RPMI8226 (cell line): ENCODE measurements around the gene TM4SF5.
"Not testable (repeated sequence)": the region's sequence is repeated elsewhere in the genome, so short reads cannot be mapped to it uniquely, and the experiment has no call there.

Source experiments
- DNase-seq: peaks from one replicate; pipeline ENCODE4 v3.0.0-alpha.2; 2015

The TM4SF5 gene

GRCh38 chr17:4790705-4791088, 19.0 kb downstream of the TM4SF5 start:
- no peak for DNase-seq

DNA sequence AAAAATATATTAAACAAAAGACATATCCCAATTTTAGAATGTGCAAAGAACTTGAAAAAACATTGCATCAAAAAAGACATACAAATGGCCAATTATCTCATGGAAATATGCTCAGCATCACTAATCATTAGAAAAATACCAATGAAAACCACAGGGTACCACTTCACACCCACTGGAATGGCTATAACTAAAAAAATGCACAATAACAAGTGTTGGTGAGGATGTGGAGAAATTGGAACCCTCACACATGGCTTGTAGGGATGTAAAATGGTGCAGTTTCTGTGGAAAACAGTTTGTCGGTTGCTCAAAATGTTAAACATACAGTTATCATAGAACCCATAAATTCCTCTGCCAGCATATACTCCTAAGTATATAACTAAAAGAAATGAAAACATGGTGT, 23.5 kb downstream of the TM4SF5 start:
- no peak for DNase-seq

- DNase-seq, result no peak
Measured at GRCh38 chr17:4796552-4796920, 24.9 kb downstream of the TM4SF5 start.

- DNase-seq, result no peak
Measured at GRCh38 chr17:4800462-4801196, 28.9 kb downstream of the TM4SF5 start.

DNA sequence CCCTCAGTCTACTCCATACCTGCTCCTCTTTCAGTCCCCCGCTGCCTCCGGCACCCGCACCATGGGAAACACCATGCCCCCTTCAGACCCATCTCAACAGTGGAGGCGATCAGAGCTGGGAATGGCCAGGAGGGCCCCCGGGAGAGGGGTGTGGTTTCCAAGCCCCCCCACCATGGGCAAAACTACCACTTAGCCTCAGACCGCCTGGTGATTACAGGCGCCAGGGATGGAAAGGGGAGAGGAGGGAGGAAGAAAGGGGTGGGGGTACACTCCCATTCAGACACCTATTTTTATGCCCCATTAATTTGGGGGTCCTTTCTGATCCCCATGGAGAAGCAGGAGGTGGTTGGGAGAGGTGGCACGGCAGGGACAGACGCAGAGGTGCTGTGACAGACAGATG, 30.5 kb downstream of the TM4SF5 start, which contains the start of gene C17orf114:
C17orf114 (minus strand) TSS at position 101 of the 400 bp plus-strand sequence.
- DNase-seq, result no peak

DNA sequence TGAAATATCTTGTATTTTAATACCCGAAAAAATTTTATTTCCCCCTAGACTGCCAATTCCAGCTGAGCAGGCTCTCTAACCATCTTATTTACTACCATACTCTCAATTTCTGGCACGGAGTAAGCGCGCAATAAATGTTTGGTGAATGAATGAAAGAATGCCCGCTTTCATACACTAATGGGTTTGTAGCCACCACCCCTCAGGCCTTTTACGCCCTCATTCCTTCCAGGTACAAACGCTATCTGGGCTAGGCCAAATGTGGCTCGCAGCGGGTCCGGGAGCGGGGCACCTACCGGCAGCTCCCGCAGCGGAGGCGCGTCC, 34.7 kb downstream of the TM4SF5 start:
- peak; percentile 19 for DNase-seq

DNA sequence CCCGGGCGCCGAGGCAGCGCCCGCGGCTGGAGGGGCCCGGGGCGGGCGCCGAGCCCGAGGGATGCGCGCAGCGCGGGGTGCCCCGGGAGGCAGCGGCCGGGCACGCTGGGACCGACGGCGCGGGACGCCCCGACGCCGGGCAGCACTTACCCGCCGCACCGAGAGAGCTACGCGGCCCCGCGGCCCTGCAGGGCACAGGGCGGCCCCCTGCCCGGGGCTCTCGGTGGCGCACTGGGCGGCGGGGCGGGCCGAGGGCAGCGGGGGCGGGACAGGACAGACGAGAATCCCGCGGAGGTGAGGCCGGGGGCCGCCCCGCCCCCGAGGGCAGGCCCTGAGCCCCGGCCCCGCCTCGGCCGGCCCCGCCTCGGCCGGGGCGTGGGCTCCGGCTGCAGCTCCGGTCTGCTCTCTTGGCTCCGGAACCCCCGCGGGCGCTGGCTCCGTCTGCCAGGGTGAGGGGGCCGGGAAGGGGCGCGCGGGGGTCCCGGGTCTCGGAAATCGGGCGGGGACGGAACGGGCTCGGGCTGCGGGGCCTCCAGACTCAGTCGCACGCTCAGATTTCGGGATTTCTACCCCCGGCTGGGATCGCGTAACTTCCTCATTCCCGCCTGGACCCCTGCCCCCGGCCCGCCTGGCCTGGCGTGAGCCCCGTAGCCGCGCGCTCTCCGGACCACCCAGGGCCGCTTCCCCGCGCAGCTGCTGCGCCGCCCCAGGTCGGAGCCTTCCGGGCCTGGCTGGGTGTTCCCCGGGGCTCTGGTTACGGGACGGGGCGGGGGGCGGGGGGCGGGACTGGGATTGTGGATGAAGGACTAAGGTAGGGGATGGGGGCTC, 35.3 kb downstream of the TM4SF5 start, which contains the start of gene PLD2:
PLD2 (plus strand) TSS at position 376 of the 828 bp plus-strand sequence. CDS start 621 bp downstream, outside the sequence.
- peak; percentile 89 for DNase-seq

DNA sequence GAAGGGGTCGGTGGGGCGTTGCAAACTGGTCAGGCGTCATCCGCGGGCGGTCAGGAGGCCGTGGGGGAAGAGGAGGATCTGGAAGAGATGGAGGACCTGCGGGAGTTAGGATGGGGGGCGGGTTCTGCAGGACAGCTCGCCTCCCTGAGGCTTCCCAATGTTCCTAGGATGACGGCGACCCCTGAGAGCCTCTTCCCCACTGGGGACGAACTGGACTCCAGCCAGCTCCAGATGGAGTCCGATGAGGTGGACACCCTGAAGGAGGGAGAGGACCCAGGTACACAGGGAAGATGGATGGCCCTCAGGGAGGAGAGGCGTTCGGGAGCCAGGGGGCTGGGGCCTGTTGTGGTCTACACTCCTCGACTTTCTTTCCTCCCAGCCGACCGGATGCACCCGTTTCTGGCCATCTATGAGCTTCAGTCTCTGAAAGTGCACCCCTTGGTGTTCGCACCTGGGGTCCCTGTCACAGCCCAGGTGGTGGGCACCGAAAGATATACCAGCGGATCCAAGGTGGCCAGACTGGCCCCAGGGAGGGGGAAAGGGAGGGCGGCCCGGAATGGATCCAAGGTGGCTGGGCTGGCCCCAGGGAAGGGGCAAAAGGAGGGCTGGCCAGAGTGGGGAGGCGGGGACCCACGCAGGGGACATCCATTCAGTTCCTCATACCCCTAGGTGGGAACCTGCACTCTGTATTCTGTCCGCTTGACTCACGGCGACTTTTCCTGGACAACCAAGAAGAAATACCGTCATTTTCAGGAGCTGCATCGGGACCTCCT, 36.1 kb downstream of the TM4SF5 start:
- DNase-seq, result no peak

- no peak for DNase-seq
Measured at GRCh38 chr17:4808378-4808767, 36.7 kb downstream of the TM4SF5 start.

GRCh38 chr17:4810696-4811290, 39.1 kb downstream of the TM4SF5 start:
- no peak for DNase-seq

GRCh38 chr17:4811471-4811870, 39.8 kb downstream of the TM4SF5 start:
- DNase-seq, result no peak

DNA sequence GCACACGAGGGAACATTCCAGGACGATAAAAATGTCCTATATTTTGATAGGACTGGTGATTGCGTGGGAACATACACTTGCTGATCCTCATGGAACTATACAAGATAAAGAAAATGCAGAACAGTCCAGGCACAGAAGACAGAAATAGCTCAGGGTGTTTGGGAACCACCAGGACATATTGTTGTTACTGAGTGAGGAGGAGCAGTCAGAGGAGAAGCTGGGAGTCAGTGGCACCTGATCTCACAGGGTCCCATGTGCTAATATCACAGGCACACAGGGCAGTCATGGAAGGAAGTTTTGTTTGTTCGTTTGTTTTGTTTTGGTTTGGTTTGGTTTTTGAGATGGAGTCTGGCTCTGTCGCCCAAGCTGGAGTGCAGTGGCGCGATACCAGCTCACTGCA, 41.0 kb downstream of the TM4SF5 start:
- no peak for DNase-seq

DNA sequence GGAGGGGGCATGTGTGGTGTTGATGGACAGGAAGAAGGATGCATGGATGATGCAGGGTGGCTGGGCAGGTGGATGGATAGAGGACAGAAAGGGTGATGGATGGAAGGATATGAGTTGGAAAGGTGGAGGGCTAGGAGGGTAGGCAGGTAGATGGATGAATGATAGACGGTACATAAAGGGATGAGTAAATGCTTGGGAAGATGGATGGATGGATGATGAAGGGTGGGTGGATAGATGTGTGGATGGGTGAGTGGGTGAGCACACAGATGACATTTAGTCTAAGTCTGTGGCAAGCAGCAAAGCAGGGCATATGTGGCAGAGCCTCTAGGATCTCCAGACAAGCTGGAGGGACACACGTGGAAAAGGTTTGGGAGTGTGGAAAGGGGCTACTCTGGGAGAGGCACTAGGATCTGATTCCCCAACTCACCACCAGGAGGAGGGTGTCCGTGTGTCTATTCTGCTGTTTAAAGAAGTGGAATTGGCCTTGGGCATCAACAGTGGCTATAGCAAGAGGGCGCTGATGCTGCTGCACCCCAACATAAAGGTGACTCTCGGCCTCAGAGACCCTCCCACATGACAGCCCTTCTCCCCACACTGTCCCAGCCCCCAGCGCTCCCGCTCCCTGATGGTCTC, 43.5 kb downstream of the TM4SF5 start:
- DNase-seq, result no peak

DNA sequence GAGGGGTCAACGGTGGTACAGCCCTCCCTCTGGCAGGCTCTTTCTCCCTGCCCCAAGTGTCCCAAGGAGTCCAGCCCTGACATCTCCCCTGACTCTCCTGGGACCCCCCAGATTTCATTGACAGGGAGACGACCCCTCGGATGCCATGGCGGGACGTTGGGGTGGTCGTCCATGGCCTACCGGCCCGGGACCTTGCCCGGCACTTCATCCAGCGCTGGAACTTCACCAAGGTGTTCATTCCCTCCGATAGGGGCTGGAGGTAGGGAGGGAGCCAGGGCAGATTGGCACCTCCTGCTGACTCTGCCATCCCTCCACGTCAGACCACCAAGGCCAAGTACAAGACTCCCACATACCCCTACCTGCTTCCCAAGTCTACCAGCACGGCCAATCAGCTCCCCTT, 45.1 kb downstream of the TM4SF5 start:
- DNase-seq, result no peak

- no peak for DNase-seq
Measured at GRCh38 chr17:4818276-4818675, 46.6 kb downstream of the TM4SF5 start.

GRCh38 chr17:4822835-4823234, 51.1 kb downstream of the TM4SF5 start:
- no peak for DNase-seq

- DNase-seq, result no peak
Measured at GRCh38 chr17:4823373-4824089, 51.8 kb downstream of the TM4SF5 start.

DNA sequence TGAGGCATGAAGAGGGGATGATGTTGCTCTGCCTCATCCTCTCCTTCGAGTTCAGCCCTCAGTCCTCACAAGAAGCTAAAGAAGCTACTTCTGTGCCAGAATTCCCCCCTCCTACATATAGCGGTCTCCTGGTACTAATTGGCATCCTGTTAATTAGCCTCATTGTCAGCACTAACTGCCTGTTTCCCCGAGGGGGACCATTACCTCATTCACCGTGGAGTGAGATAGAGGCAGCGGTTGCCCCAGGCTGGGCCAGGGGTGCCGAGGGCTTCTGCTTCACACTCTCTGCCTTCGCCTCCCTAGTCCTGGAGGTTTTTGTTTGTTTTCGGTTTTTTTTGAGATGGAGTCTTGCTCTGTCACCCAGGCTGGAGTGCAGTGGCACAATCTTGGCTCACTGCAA, 55.7 kb downstream of the TM4SF5 start:
- no peak for DNase-seq

- DNase-seq, result not testable (repeated sequence)
Measured at GRCh38 chr17:4832829-4833177, 61.1 kb downstream of the TM4SF5 start.
